ENCODE data around the gene C17orf58.
"Not testable (repeated sequence)": the region's sequence is repeated elsewhere in the genome, so short reads cannot be mapped to it uniquely, and the experiment has no call there.

GRCh38 chr17:67980883-67981282 is 15.4 kb downstream of the C17orf58 start:
- TF ChIP-seq POLR2A (IDR thresholded peaks at IDR 0.05); CTCF (IDR thresholded peaks at IDR 0.05); POLR2AphosphoS5 (IDR thresholded peaks at IDR 0.05; ENCODE audit: insufficient read depth in 1 of 2, low read depth in 1 of 2): not testable (repeated sequence)

Measured in vagina (tissue), 2 donors.